GM12878 (cell line): ENCODE data around the gene BAG3. TPM values are rescaled to one million over a fixed set of nuclear protein-coding genes. Genes with fewer than 3 reads are reported as not detected.

ENCODE experiments used
- ATAC-seq: fragments of 200-7000 bp; cut with Tn5 transposase; 3 replicates; pipeline ENCODE4 v1.9.1; 2020; ENCODE audit warnings: mild to moderate bottlenecking, moderate library complexity
- BruUV-seq: library from RNA; stranded (reverse); fragments of 400-500 nt; replicated peaks from 2 replicates; lab custom pipeline; 2021; lab: Mats Ljungman, UMichigan
- CTCF ChIA-PET: fragments of 300-600 bp; sonication (Branson Sonifier 250); formaldehyde crosslinking; extraction: SDS; loops from one replicate; lab custom pipeline; 2021; ENCODE audit warnings: inconsistent platforms; lab: Yijun Ruan, JAX
- POLR2A ChIA-PET: fragments of 350-600 bp; formaldehyde crosslinking; extraction: SDS; loops from one replicate; lab custom pipeline; 2021; ENCODE audit warnings: inconsistent platforms; lab: Charles Lee
- RAD21 ChIA-PET: fragments of 300-600 bp; sonication (Branson Sonifier 250); formaldehyde crosslinking; loops from one replicate; lab custom pipeline; 2023; ENCODE audit warnings: antibody characterized with exemption; ENCODE audit not compliant: unreplicated experiment; lab: Charles Lee
- SMC1A ChIA-PET: fragments of 300-600 bp; sonication (Branson Sonifier 250); formaldehyde crosslinking; loops from one replicate; lab custom pipeline; 2023; ENCODE audit not compliant: unreplicated experiment, uncharacterized antibody; lab: Charles Lee
- DNase-seq: peaks from one replicate; pipeline ENCODE4 v3.0.0-alpha.2; 2011; ENCODE audit warnings: low read depth, low spot score
- FAIRE-seq: peaks from 3 replicates; lab custom pipeline; 2011; peaks lifted over from hg19 to GRCh38; lab: Jason Lieb, UNC
- H2AFZ ChIP-seq: 2 replicates; pipeline ENCODE4 v1.6.0; 2011; ENCODE audit warnings: low read depth, low read length, control low read depth; ENCODE audit not compliant: control insufficient read depth
- H3K27ac ChIP-seq: 2 replicates; pipeline ENCODE4 v1.5.1; 2011; ENCODE audit warnings: control low read depth; ENCODE audit not compliant: control insufficient read depth, insufficient read depth
- H3K27me3 ChIP-seq, 2 experiments: replicated peaks in 1 of 2; 2 replicates each; pipeline versions ENCODE4 v1.6.0 to v1.6.1; 2011; ENCODE audit warnings: low read length in 1 of 2; ENCODE audit not compliant: control insufficient read depth in 2 of 2, insufficient read depth in 2 of 2
- H3K36me3 ChIP-seq, 2 experiments: 2 replicates each; pipeline ENCODE4 v1.5.1; 2011; ENCODE audit warnings: low read length in 1 of 2; ENCODE audit not compliant: control insufficient read depth in 2 of 2, insufficient read depth in 2 of 2
- H3K4me1 ChIP-seq: 2 replicates; pipeline ENCODE4 v1.6.1; 2011; ENCODE audit warnings: mild to moderate bottlenecking, low read length, moderate library complexity, mixed read lengths; ENCODE audit not compliant: control insufficient read depth, insufficient read depth
- H3K4me2 ChIP-seq: 2 replicates; pipeline ENCODE4 v1.6.0; 2011; ENCODE audit warnings: control low read depth; ENCODE audit not compliant: control insufficient read depth, insufficient read depth
- H3K4me3 ChIP-seq: fragments of 200-600 bp; sonication (generic); 2 replicates; pipeline ENCODE4 v1.5.1; 2016
- H3K79me2 ChIP-seq: 2 replicates; pipeline ENCODE4 v1.6.0; 2011; ENCODE audit warnings: low read length; ENCODE audit not compliant: control insufficient read depth, insufficient read depth
- H3K9ac ChIP-seq: 2 replicates; pipeline ENCODE4 v1.8.0; 2011; ENCODE audit warnings: low read length, control low read depth, mixed read lengths; ENCODE audit not compliant: control insufficient read depth, insufficient read depth
- H3K9me3 ChIP-seq: replicated peaks from 3 replicates; pipeline ENCODE4 v1.5.1; 2011; ENCODE audit warnings: mild to moderate bottlenecking, low read length; ENCODE audit not compliant: control insufficient read depth, insufficient read depth
- H4K20me1 ChIP-seq: 2 replicates; pipeline ENCODE4 v1.6.0; 2011; ENCODE audit not compliant: control insufficient read depth, insufficient read depth
- BCL11A ChIP-seq: IDR thresholded peaks from 2 replicates; pipeline ENCODE4 v1.6.1; 2011; ENCODE audit warnings: low read depth, low read length
- CBX3 ChIP-seq: fragments of 200-600 bp; sonication (generic); IDR thresholded peaks from 2 replicates; pipeline ENCODE4 v1.6.1; 2016; ENCODE audit warnings: low read depth, borderline replicate concordance
- EED ChIP-seq: sonication (generic); IDR thresholded peaks from 2 replicates; pipeline ENCODE4 v1.6.1; 2016; ENCODE audit warnings: antibody characterized with exemption, low read depth
- IKZF2 ChIP-seq, 2 experiments: fragments of 450-650 bp; IDR thresholded peaks; 2 replicates each; pipeline ENCODE4 v1.6.1; 2017; ENCODE audit warnings: mild to moderate bottlenecking in 2 of 2, moderate library complexity in 2 of 2
- MEF2B ChIP-seq: fragments of 450-650 bp; IDR thresholded peaks from 2 replicates; pipeline ENCODE4 v1.6.1; 2018; ENCODE audit warnings: mild to moderate bottlenecking, moderate library complexity; ENCODE audit not compliant: partially characterized antibody, poor library complexity, severe bottlenecking
- MLLT1 ChIP-seq: fragments of 450-650 bp; IDR thresholded peaks from 2 replicates; pipeline ENCODE4 v1.6.1; 2016; ENCODE audit warnings: mild to moderate bottlenecking
- NR2C2 ChIP-seq: IDR thresholded peaks from 2 replicates; pipeline ENCODE4 v1.6.1; 2011; ENCODE audit warnings: borderline replicate concordance, low read depth; ENCODE audit not compliant: control insufficient read depth, insufficient read length
- POU2F2 ChIP-seq: IDR thresholded peaks from 3 replicates; pipeline ENCODE4 v1.6.1; 2011; ENCODE audit warnings: low read depth, mild to moderate bottlenecking, low read length, borderline replicate concordance
- RAD21 ChIP-seq: IDR thresholded peaks from 2 replicates; pipeline ENCODE4 v1.6.1; 2011; ENCODE audit warnings: mild to moderate bottlenecking, low read depth, low read length, moderate library complexity; ENCODE audit not compliant: insufficient read depth
- SMAD5 ChIP-seq: IDR thresholded peaks from 2 replicates; pipeline ENCODE4 v1.6.1; 2016; ENCODE audit warnings: antibody characterized with exemption, low read depth
- SUZ12 ChIP-seq: fragments of 200-600 bp; sonication (generic); IDR thresholded peaks from one replicate; pipeline ENCODE4 v1.6.1; 2018; ENCODE audit warnings: antibody characterized with exemption, mild to moderate bottlenecking; ENCODE audit not compliant: unreplicated experiment
- TCF3 ChIP-seq: IDR thresholded peaks from 2 replicates; pipeline ENCODE4 v1.6.1; 2012; ENCODE audit warnings: low read depth, mild to moderate bottlenecking, low read length, borderline replicate concordance; ENCODE audit not compliant: insufficient read depth
- ZNF217 ChIP-seq: fragments of 450-650 bp; IDR thresholded peaks from 2 replicates; pipeline ENCODE4 v1.6.1; 2017; ENCODE audit warnings: antibody characterized with exemption, mild to moderate bottlenecking
- whole genome bisulfite sequencing: methylation state at CpG from one replicate; pipeline ENCODE4 v1.1.6; 2016; ENCODE audit warnings: low lambda C conversion rate; ENCODE audit not compliant: insufficient replicate concordance, insufficient coverage; ENCODE audit errors: missing lambda C conversion rate; 5-methylcytosine and 5-hydroxymethylcytosine counted together
- in situ Hi-C: fragments of 300-500 bp; cut with MboI; formaldehyde crosslinking; loops from 9 replicates; pipeline ENCODE4 v1.14.3; 2018; ENCODE audit warnings: mixed read lengths
- intact Hi-C: fragments of 100-400 bp; cut with micrococcal nuclease; formaldehyde crosslinking; loops from one replicate; pipeline ENCODE4 v1.14.2; 2022; ENCODE audit not compliant: unreplicated experiment
- polyA plus RNA-seq, 11 experiments: library from polyadenylated mRNA; depleted of rRNA in 4 of 11; unstranded in 6 of 11; stranded (reverse) in 5 of 11; fragments of >200 nt; fragmentation: Nextera tagmentation in 4 of 11; fragmentation: Illumina TruSeq in 1 of 11; extraction: Ambion mirVana in 4 of 11; extraction: Trizol in 1 of 11; gene quantifications; 1 replicate in 1 of 11; 2 replicates in 10 of 11; pipeline versions ENCODE4 v1.2.1 to v1.2.3, GENCODE V29; 2011 to 2016; ENCODE audit warnings: inconsistent platforms in 2 of 11, missing spikeins in 2 of 11, low read depth in 1 of 11
- total RNA-seq, 4 experiments: library from RNA; depleted of rRNA in 3 of 4; stranded (reverse); fragments of >200 nt in 3 of 4; fragmentation: Illumina TruSeq in 1 of 4; extraction: Trizol in 1 of 4; gene quantifications; 2 replicates each; pipeline versions ENCODE4 v1.2.1 to v1.2.3, GENCODE V29; 2013 to 2021
- TF ChIP-seq, protein P1 (sequence below): fragments of 450-650 bp; IDR thresholded peaks from 2 replicates; pipeline ENCODE4 v1.6.1; 2017; ENCODE audit warnings: mild to moderate bottlenecking, moderate library complexity

Gene BAG3
- total and polyA plus RNA-seq, 10 of the 15 experiments (the other 5 are each of a cell fraction or from before 2014, with no cell fraction given): 0.71 to 14.1 (median 4.3) TPM

GRCh38 chr10:119634219-119634544 lies 17.0 kb upstream of the BAG3 start:
- Histone ChIP-seq H3K4me3 (no peak overlapping the region), H3K27ac (no peak overlapping the region), H3K4me2 (no peak overlapping the region), H2AFZ (no peak overlapping the region), H3K9me3 (no peaks in the 10 kb centered on the region), H3K79me2 (no peaks in the 10 kb centered on the region)
- ATAC-seq (no peak), DNase-seq (no peak)
- POLR2A ChIA-PET: interaction anchor here (0.7 kb wide), 1 partner anchor 152 kb away, joined by 3 read pairs; no protein-coding TSS in a partner anchor
- SMC1A ChIA-PET: interaction anchor here (0.7 kb wide), 1 partner anchor 85 kb away, joined by 6 read pairs; no protein-coding TSS in a partner anchor
- in situ Hi-C loops: no loop called here
- TF ChIP-seq BCL11A (no peak), POU2F2 (no peak), IKZF2 (IDR thresholded peaks at IDR 0.05) (no peak), NR2C2 (no peak), MEF2B (no peak), SMAD5 (no peak), MLLT1 (no peak), RAD21 (no peak), SUZ12 (no peak), CBX3 (no peak), ZNF217 (no peak), EED (no peak), TCF3 (no peak)
- TF ChIP-seq, protein P1, sequence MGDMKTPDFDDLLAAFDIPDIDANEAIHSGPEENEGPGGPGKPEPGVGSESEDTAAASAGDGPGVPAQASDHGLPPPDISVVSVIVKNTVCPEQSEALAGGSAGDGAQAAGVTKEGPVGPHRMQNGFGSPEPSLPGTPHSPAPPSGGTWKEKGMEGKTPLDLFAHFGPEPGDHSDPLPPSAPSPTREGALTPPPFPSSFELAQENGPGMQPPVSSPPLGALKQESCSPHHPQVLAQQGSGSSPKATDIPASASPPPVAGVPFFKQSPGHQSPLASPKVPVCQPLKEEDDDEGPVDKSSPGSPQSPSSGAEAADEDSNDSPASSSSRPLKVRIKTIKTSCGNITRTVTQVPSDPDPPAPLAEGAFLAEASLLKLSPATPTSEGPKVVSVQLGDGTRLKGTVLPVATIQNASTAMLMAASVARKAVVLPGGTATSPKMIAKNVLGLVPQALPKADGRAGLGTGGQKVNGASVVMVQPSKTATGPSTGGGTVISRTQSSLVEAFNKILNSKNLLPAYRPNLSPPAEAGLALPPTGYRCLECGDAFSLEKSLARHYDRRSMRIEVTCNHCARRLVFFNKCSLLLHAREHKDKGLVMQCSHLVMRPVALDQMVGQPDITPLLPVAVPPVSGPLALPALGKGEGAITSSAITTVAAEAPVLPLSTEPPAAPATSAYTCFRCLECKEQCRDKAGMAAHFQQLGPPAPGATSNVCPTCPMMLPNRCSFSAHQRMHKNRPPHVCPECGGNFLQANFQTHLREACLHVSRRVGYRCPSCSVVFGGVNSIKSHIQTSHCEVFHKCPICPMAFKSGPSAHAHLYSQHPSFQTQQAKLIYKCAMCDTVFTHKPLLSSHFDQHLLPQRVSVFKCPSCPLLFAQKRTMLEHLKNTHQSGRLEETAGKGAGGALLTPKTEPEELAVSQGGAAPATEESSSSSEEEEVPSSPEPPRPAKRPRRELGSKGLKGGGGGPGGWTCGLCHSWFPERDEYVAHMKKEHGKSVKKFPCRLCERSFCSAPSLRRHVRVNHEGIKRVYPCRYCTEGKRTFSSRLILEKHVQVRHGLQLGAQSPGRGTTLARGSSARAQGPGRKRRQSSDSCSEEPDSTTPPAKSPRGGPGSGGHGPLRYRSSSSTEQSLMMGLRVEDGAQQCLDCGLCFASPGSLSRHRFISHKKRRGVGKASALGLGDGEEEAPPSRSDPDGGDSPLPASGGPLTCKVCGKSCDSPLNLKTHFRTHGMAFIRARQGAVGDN: no peak
- TF ChIP-seq, all 136 proteins: peak for 0
- Histone ChIP-seq H3K9ac (no peak overlapping the region), H3K4me1 (no peaks in the 10 kb centered on the region), H3K27me3 (no peaks in the 10 kb centered on the region), H3K36me3 (no peaks in the 10 kb centered on the region), H4K20me1 (no peaks in the 10 kb centered on the region)
- CTCF ChIA-PET: interaction anchor here (1.0 to 1.2 kb wide), 2 partner anchors 32 to 435 kb away, joined by 3 to 4 read pairs; no protein-coding TSS in a partner anchor
- intact Hi-C loops: no loop called here
- RAD21 ChIA-PET: interaction anchor here (0.7 kb wide), 1 partner anchor 225 kb away, joined by 3 read pairs; no protein-coding TSS in a partner anchor
- FAIRE-seq: no peak
- no TSS peak for BruUV-seq
- WGBS: 0% methylated on average over 1 of the region's 1 CpG
